Activated naive CD4-positive, alpha-beta T cell treated with anti-CD3 and anti-CD28 coated beads, Interleukin-2, amount 10 ng/mL, durations not matched to agents 7 days and 5 days (primary cell): ENCODE measurements around the gene ZBTB20.

ENCODE experiments used
- CTCF ChIA-PET: fragments of 350-600 bp; sonication (Branson Sonifier 250); formaldehyde crosslinking; loops from one replicate; lab custom pipeline; 2021; ENCODE audit warnings: antibody characterized with exemption; lab: Charles Lee
- DNase-seq: peaks from one replicate; pipeline ENCODE4 v3.0.0-alpha.2; 2020
- H3K27ac Mint-ChIP-seq: one replicate; pipeline ENCODE4 v1.8.0; 2021; ENCODE audit warnings: mild to moderate bottlenecking, moderate library complexity, mixed read lengths
- H3K27me3 Mint-ChIP-seq: one replicate; pipeline ENCODE4 v1.8.0; 2021; ENCODE audit warnings: mild to moderate bottlenecking, mixed read lengths
- H3K36me3 Mint-ChIP-seq: one replicate; pipeline ENCODE4 v1.8.0; 2021; ENCODE audit warnings: mixed read lengths
- H3K4me1 Mint-ChIP-seq: one replicate; pipeline ENCODE4 v1.8.0; 2021; ENCODE audit warnings: mixed read lengths
- H3K4me3 Mint-ChIP-seq: one replicate; pipeline ENCODE4 v1.8.0; 2021; ENCODE audit warnings: mild to moderate bottlenecking, moderate library complexity, mixed read lengths
- H3K9me3 Mint-ChIP-seq: one replicate; pipeline ENCODE4 v1.8.0; 2021; ENCODE audit warnings: mixed read lengths

The ZBTB20 gene

GRCh38 chr3:114666623-114667022 is 480.5 kb downstream of the ZBTB20 start:
- CTCF ChIA-PET: no interaction called here
- H3K27me3 Mint-ChIP-seq: no peaks in the 10 kb centered on the region
- DNase-seq: no peak
- no peaks in the 10 kb centered on the region for H3K36me3 Mint-ChIP-seq
- H3K27ac Mint-ChIP-seq: no peak overlapping the region
- H3K9me3 Mint-ChIP-seq: no peaks in the 10 kb centered on the region
- no peaks in the 10 kb centered on the region for H3K4me1 Mint-ChIP-seq
- H3K4me3 Mint-ChIP-seq: no peak overlapping the region

GRCh38 chr3:114664006-114664405 is 483.1 kb downstream of the ZBTB20 start:
- H3K36me3 Mint-ChIP-seq: no peaks in the 10 kb centered on the region
- DNase-seq: no peak
- H3K4me3 Mint-ChIP-seq: no peak overlapping the region
- H3K27me3 Mint-ChIP-seq: no peaks in the 10 kb centered on the region
- no peaks in the 10 kb centered on the region for H3K4me1 Mint-ChIP-seq
- no peaks in the 10 kb centered on the region for H3K9me3 Mint-ChIP-seq
- no peak overlapping the region for H3K27ac Mint-ChIP-seq
- CTCF ChIA-PET: no interaction called here

GRCh38 chr3:114660808-114661207 is 486.3 kb downstream of the ZBTB20 start:
- H3K4me1 Mint-ChIP-seq: no peaks in the 10 kb centered on the region
- H3K4me3 Mint-ChIP-seq: no peak overlapping the region
- H3K36me3 Mint-ChIP-seq: no peaks in the 10 kb centered on the region
- H3K27ac Mint-ChIP-seq: no peak overlapping the region
- DNase-seq: no peak
- no peaks in the 10 kb centered on the region for H3K27me3 Mint-ChIP-seq
- no peaks in the 10 kb centered on the region for H3K9me3 Mint-ChIP-seq
- CTCF ChIA-PET: no interaction called here

- Mint-ChIP-seq H3K27me3 (no peaks in the 10 kb centered on the region), H3K36me3 (no peaks in the 10 kb centered on the region), H3K27ac (no peak overlapping the region), H3K9me3 (no peaks in the 10 kb centered on the region), H3K4me1 (no peaks in the 10 kb centered on the region), H3K4me3 (no peak overlapping the region)
- DNase-seq: no peak
- CTCF ChIA-PET: no interaction called here
Observed at GRCh38 chr3:114660124-114660523, 487.0 kb downstream of the ZBTB20 start.

GRCh38 chr3:114659109-114660061 is 487.7 kb downstream of the ZBTB20 start:
- no peak for DNase-seq
- H3K4me1 Mint-ChIP-seq: no peaks in the 10 kb centered on the region
- H3K27me3 Mint-ChIP-seq: no peaks in the 10 kb centered on the region
- H3K27ac Mint-ChIP-seq: no peak overlapping the region
- CTCF ChIA-PET: no interaction called here
- no peaks in the 10 kb centered on the region for H3K36me3 Mint-ChIP-seq
- no peak overlapping the region for H3K4me3 Mint-ChIP-seq
- no peaks in the 10 kb centered on the region for H3K9me3 Mint-ChIP-seq

GRCh38 chr3:114651555-114651954 is 495.5 kb downstream of the ZBTB20 start:
- Mint-ChIP-seq H3K27me3 (no peaks in the 10 kb centered on the region), H3K27ac (no peak overlapping the region), H3K36me3 (no peaks in the 10 kb centered on the region), H3K9me3 (no peaks in the 10 kb centered on the region), H3K4me3 (no peak overlapping the region), H3K4me1 (no peaks in the 10 kb centered on the region)
- CTCF ChIA-PET: no interaction called here
- no peak for DNase-seq

GRCh38 chr3:114650808-114651207 is 496.3 kb downstream of the ZBTB20 start:
- H3K4me3 Mint-ChIP-seq: no peak overlapping the region
- CTCF ChIA-PET: no interaction called here
- H3K27ac Mint-ChIP-seq: no peak overlapping the region
- H3K27me3 Mint-ChIP-seq: no peaks in the 10 kb centered on the region
- no peaks in the 10 kb centered on the region for H3K9me3 Mint-ChIP-seq
- no peak for DNase-seq
- no peaks in the 10 kb centered on the region for H3K36me3 Mint-ChIP-seq
- no peaks in the 10 kb centered on the region for H3K4me1 Mint-ChIP-seq

- H3K4me1 Mint-ChIP-seq: no peaks in the 10 kb centered on the region
- no peak overlapping the region for H3K27ac Mint-ChIP-seq
- H3K36me3 Mint-ChIP-seq: no peaks in the 10 kb centered on the region
- CTCF ChIA-PET: no interaction called here
- H3K9me3 Mint-ChIP-seq: no peaks in the 10 kb centered on the region
- H3K27me3 Mint-ChIP-seq: no peaks in the 10 kb centered on the region
- H3K4me3 Mint-ChIP-seq: no peak overlapping the region
- no peak for DNase-seq
Observed at GRCh38 chr3:114649331-114649730, 497.8 kb downstream of the ZBTB20 start.

- DNase-seq: no peak
- Mint-ChIP-seq H3K27ac (no peak overlapping the region), H3K27me3 (no peaks in the 10 kb centered on the region), H3K4me3 (no peak overlapping the region), H3K9me3 (no peaks in the 10 kb centered on the region), H3K4me1 (no peaks in the 10 kb centered on the region), H3K36me3 (no peaks in the 10 kb centered on the region)
- CTCF ChIA-PET: no interaction called here
Observed at GRCh38 chr3:114646526-114646925, 500.6 kb downstream of the ZBTB20 start.

GRCh38 chr3:114645392-114645791 is 501.7 kb downstream of the ZBTB20 start:
- no peak overlapping the region for H3K4me3 Mint-ChIP-seq
- CTCF ChIA-PET: no interaction called here
- no peaks in the 10 kb centered on the region for H3K4me1 Mint-ChIP-seq
- no peaks in the 10 kb centered on the region for H3K36me3 Mint-ChIP-seq
- no peak for DNase-seq
- H3K27ac Mint-ChIP-seq: no peak overlapping the region
- H3K27me3 Mint-ChIP-seq: no peaks in the 10 kb centered on the region
- no peaks in the 10 kb centered on the region for H3K9me3 Mint-ChIP-seq

- no peak overlapping the region for H3K27ac Mint-ChIP-seq
- no peaks in the 10 kb centered on the region for H3K36me3 Mint-ChIP-seq
- no peak for DNase-seq
- H3K4me3 Mint-ChIP-seq: no peak overlapping the region
- no peaks in the 10 kb centered on the region for H3K9me3 Mint-ChIP-seq
- CTCF ChIA-PET: no interaction called here
- no peaks in the 10 kb centered on the region for H3K4me1 Mint-ChIP-seq
- H3K27me3 Mint-ChIP-seq: no peaks in the 10 kb centered on the region
Observed at GRCh38 chr3:114644367-114644766, 502.7 kb downstream of the ZBTB20 start.

- no peaks in the 10 kb centered on the region for H3K4me1 Mint-ChIP-seq
- CTCF ChIA-PET: no interaction called here
Observed at GRCh38 chr3:114642951-114643741, 503.9 kb downstream of the ZBTB20 start.

GRCh38 chr3:114640126-114640525 is 507.0 kb downstream of the ZBTB20 start:
- Mint-ChIP-seq H3K27ac (no peak overlapping the region), H3K9me3 (peaks cover 9% of the 10 kb centered on the region), H3K36me3 (no peaks in the 10 kb centered on the region), H3K4me1 (no peaks in the 10 kb centered on the region), H3K27me3 (no peaks in the 10 kb centered on the region), H3K4me3 (no peak overlapping the region)
- DNase-seq: no peak
- CTCF ChIA-PET: no interaction called here

More at GRCh38 chr3:114642951-114643741, 503.9 kb downstream of the ZBTB20 start:
- Mint-ChIP-seq H3K27me3 (no peaks in the 10 kb centered on the region), H3K9me3 (no peaks in the 10 kb centered on the region), H3K36me3 (no peaks in the 10 kb centered on the region), H3K27ac (no peak overlapping the region), H3K4me3 (no peak overlapping the region)
- no peak for DNase-seq

GRCh38 chr3:114639171-114639570 is 507.9 kb downstream of the ZBTB20 start:
- peaks cover 9% of the 10 kb centered on the region for H3K9me3 Mint-ChIP-seq

GRCh38 chr3:114635878-114636277 is 511.2 kb downstream of the ZBTB20 start:
- no peak overlapping the region for H3K4me3 Mint-ChIP-seq
- no peaks in the 10 kb centered on the region for H3K36me3 Mint-ChIP-seq
- H3K9me3 Mint-ChIP-seq: peaks cover 9% of the 10 kb centered on the region
- H3K27me3 Mint-ChIP-seq: no peaks in the 10 kb centered on the region
- no peak overlapping the region for H3K27ac Mint-ChIP-seq
- CTCF ChIA-PET: no interaction called here
- no peak for DNase-seq
- no peaks in the 10 kb centered on the region for H3K4me1 Mint-ChIP-seq

More at GRCh38 chr3:114639171-114639570, 507.9 kb downstream of the ZBTB20 start:
- DNase-seq: no peak
- H3K4me1 Mint-ChIP-seq: no peaks in the 10 kb centered on the region
- H3K4me3 Mint-ChIP-seq: no peak overlapping the region
- no peaks in the 10 kb centered on the region for H3K27me3 Mint-ChIP-seq
- H3K36me3 Mint-ChIP-seq: no peaks in the 10 kb centered on the region
- H3K27ac Mint-ChIP-seq: no peak overlapping the region
- CTCF ChIA-PET: no interaction called here
